IMR-90 (cell line): ENCODE results near the gene MYOM1. TPM values are rescaled to one million over a fixed set of nuclear protein-coding genes. Genes with fewer than 3 reads are reported as not detected.

Experiments used
- ATAC-seq: fragments of 200-7000 bp; cut with Tn5 transposase; 2 replicates; pipeline ENCODE4 v1.9.1; 2020; ENCODE audit warnings: low read depth, mild to moderate bottlenecking, moderate library complexity
- BruUV-seq: library from RNA; stranded (reverse); fragments of 400-500 nt; replicated peaks from 2 replicates; lab custom pipeline; 2021; lab: Mats Ljungman, UMichigan
- CTCF ChIA-PET: fragments of 300-600 bp; formaldehyde crosslinking; extraction: SDS; loops from one replicate; lab custom pipeline; 2021; ENCODE audit warnings: antibody characterized with exemption; lab: Yijun Ruan, JAX
- POLR2A ChIA-PET: fragments of 300-600 bp; sonication (Branson Sonifier 250); formaldehyde crosslinking; loops from one replicate; lab custom pipeline; 2022; ENCODE audit warnings: antibody characterized with exemption; ENCODE audit not compliant: unreplicated experiment; lab: Charles Lee
- DNase-seq: peaks from one replicate; pipeline ENCODE4 v3.0.0; 2013
- H2AFZ ChIP-seq: replicated peaks from 2 replicates; pipeline ENCODE3; 2013; ENCODE audit warnings: low read length, mild to moderate bottlenecking; ENCODE audit not compliant: poor library complexity
- H2AK5ac ChIP-seq: 2 replicates; pipeline ENCODE4 v1.6.1; 2013; ENCODE audit warnings: low read depth, low read length, inconsistent platforms
- H2AK9ac ChIP-seq: replicated peaks from 2 replicates; pipeline ENCODE3; 2013; ENCODE audit warnings: mild to moderate bottlenecking, low read depth, low read length, moderate library complexity; ENCODE audit not compliant: poor library complexity
- H2BK120ac ChIP-seq: 2 replicates; pipeline ENCODE4 v1.6.1; 2013; ENCODE audit warnings: low read depth, low read length, inconsistent platforms
- H2BK15ac ChIP-seq: 3 replicates; pipeline ENCODE4 v1.6.1; 2013; ENCODE audit warnings: low read depth, low read length, inconsistent platforms
- H2BK20ac ChIP-seq: 2 replicates; pipeline ENCODE4 v1.6.1; 2013; ENCODE audit warnings: low read depth, mild to moderate bottlenecking, inconsistent platforms, low read length, moderate library complexity
- H2BK5ac ChIP-seq: 2 replicates; pipeline ENCODE4 v1.6.1; 2013; ENCODE audit warnings: mild to moderate bottlenecking, low read depth, low read length, inconsistent platforms; ENCODE audit not compliant: poor library complexity, severe bottlenecking
- H3K14ac ChIP-seq: replicated peaks from 2 replicates; pipeline ENCODE4 v1.6.1; 2013; ENCODE audit warnings: low read depth, low read length, inconsistent platforms
- H3K18ac ChIP-seq: 2 replicates; pipeline ENCODE4 v1.6.1; 2013; ENCODE audit warnings: low read depth, low read length, control low read depth
- H3K23ac ChIP-seq: 2 replicates; pipeline ENCODE4 v1.6.1; 2013; ENCODE audit warnings: low read depth, low read length, inconsistent platforms
- H3K27ac ChIP-seq: 2 replicates; pipeline ENCODE4 v1.5.1; 2013; ENCODE audit warnings: mild to moderate bottlenecking, control low read depth, low read length; ENCODE audit not compliant: insufficient read depth
- H3K27me3 ChIP-seq: 2 replicates; pipeline ENCODE4 v1.6.1; 2013; ENCODE audit warnings: low read length; ENCODE audit not compliant: control insufficient read depth, insufficient read depth
- H3K36me3 ChIP-seq: 2 replicates; pipeline ENCODE4 v1.6.1; 2013; ENCODE audit warnings: low read length, mixed read lengths; ENCODE audit not compliant: control insufficient read depth, insufficient read depth
- H3K4ac ChIP-seq: 2 replicates; pipeline ENCODE4 v1.6.1; 2013; ENCODE audit warnings: low read depth, low read length, inconsistent platforms
- H3K4me1 ChIP-seq: 2 replicates; pipeline ENCODE4 v1.6.1; 2013; ENCODE audit warnings: low read length, mixed read lengths; ENCODE audit not compliant: control insufficient read depth, insufficient read depth
- H3K4me2 ChIP-seq: 2 replicates; pipeline ENCODE4 v1.6.1; 2013; ENCODE audit warnings: low read depth, mild to moderate bottlenecking, control low read depth, low read length, moderate library complexity
- H3K4me3 ChIP-seq: 2 replicates; pipeline ENCODE4 v1.5.1; 2013; ENCODE audit warnings: low read depth, mild to moderate bottlenecking, control low read depth, low read length, moderate library complexity; ENCODE audit not compliant: insufficient read depth
- H3K56ac ChIP-seq: 2 replicates; pipeline ENCODE4 v1.6.1; 2013; ENCODE audit warnings: low read length, inconsistent platforms; ENCODE audit not compliant: insufficient read depth; ENCODE audit errors: extremely low read depth
- H3K79me1 ChIP-seq, 2 experiments: 2 replicates each; pipeline ENCODE4 v1.6.1; 2013; ENCODE audit warnings: low read length in 2 of 2, inconsistent platforms in 1 of 2, low read depth in 1 of 2
- H3K9ac ChIP-seq: 2 replicates; pipeline ENCODE4 v1.6.1; 2013; ENCODE audit warnings: low read depth, low read length, control low read depth
- H3K9me1 ChIP-seq: 2 replicates; pipeline ENCODE4 v1.6.1; 2013; ENCODE audit warnings: low read length, inconsistent platforms; ENCODE audit not compliant: insufficient read depth
- H3K9me3 ChIP-seq: 2 replicates; pipeline ENCODE4 v1.6.1; 2013; ENCODE audit warnings: low read length; ENCODE audit not compliant: control insufficient read depth, insufficient read depth
- H4K20me1 ChIP-seq: 2 replicates; pipeline ENCODE4 v1.6.1; 2013; ENCODE audit warnings: low read length, inconsistent platforms; ENCODE audit not compliant: insufficient read depth
- H4K5ac ChIP-seq: 2 replicates; pipeline ENCODE4 v1.6.1; 2013; ENCODE audit warnings: mild to moderate bottlenecking, low read depth, low read length, control low read depth
- H4K8ac ChIP-seq, 2 experiments: 2 replicates each; pipeline ENCODE4 v1.6.1; 2013; ENCODE audit warnings: low read depth in 2 of 2, low read length in 2 of 2, control low read depth in 1 of 2, inconsistent platforms in 1 of 2
- H4K91ac ChIP-seq: 2 replicates; pipeline ENCODE4 v1.6.1; 2013; ENCODE audit warnings: low read depth, low read length, inconsistent platforms; ENCODE audit not compliant: insufficient read depth
- BHLHE40 ChIP-seq: fragments of 150-350 bp; IDR thresholded peaks from 2 replicates; pipeline ENCODE4 v1.6.1; 2016; ENCODE audit warnings: mild to moderate bottlenecking, low read depth, low read length
- CEBPB ChIP-seq: IDR thresholded peaks from 2 replicates; pipeline ENCODE4 v1.6.1; 2012; ENCODE audit warnings: low read depth, low read length, improper control_type of control experiment
- CHD1 ChIP-seq: IDR thresholded peaks from 2 replicates; pipeline ENCODE4 v1.6.1; 2012; ENCODE audit warnings: low read depth, low read length, improper control_type of control experiment
- CTCF ChIP-seq: conservative IDR thresholded peaks from 2 replicates; pipeline ENCODE4 v1.5.1; 2012; ENCODE audit warnings: mild to moderate bottlenecking, low read depth, low read length, improper control_type of control experiment
- ELK1 ChIP-seq: fragments of 150-350 bp; IDR thresholded peaks from 2 replicates; pipeline ENCODE4 v1.6.1; 2016; ENCODE audit warnings: low read depth, mild to moderate bottlenecking, low read length, moderate library complexity, borderline replicate concordance
- FOS ChIP-seq: fragments of 150-350 bp; IDR thresholded peaks from 2 replicates; pipeline ENCODE4 v1.6.1; 2016; ENCODE audit warnings: low read depth, low read length
- MAZ ChIP-seq: IDR thresholded peaks from 2 replicates; pipeline ENCODE4 v1.6.1; 2012; ENCODE audit warnings: low read depth, mild to moderate bottlenecking, low read length, improper control_type of control experiment, moderate library complexity, borderline replicate concordance
- MXI1 ChIP-seq: IDR thresholded peaks from 2 replicates; pipeline ENCODE4 v1.6.1; 2012; ENCODE audit warnings: low read depth, mild to moderate bottlenecking, low read length, moderate library complexity, borderline replicate concordance
- NFE2L2 ChIP-seq: fragments of 150-350 bp; IDR thresholded peaks from 2 replicates; pipeline ENCODE4 v1.6.1; 2016; ENCODE audit warnings: low read depth, mild to moderate bottlenecking, low read length
- POLR2A ChIP-seq: IDR thresholded peaks from 2 replicates; pipeline ENCODE4 v1.6.1; 2012; ENCODE audit warnings: mild to moderate bottlenecking, low read depth, low read length
- RAD21 ChIP-seq: IDR thresholded peaks from 2 replicates; pipeline ENCODE4 v1.6.1; 2012; ENCODE audit warnings: low read length, improper control_type of control experiment
- RCOR1 ChIP-seq: IDR thresholded peaks from 2 replicates; pipeline ENCODE4 v1.6.1; 2012; ENCODE audit warnings: mild to moderate bottlenecking, low read length, improper control_type of control experiment; ENCODE audit not compliant: insufficient replicate concordance
- RFX5 ChIP-seq: IDR thresholded peaks from 2 replicates; pipeline ENCODE4 v1.8.0; 2012; ENCODE audit warnings: low read depth, mild to moderate bottlenecking, low read length, moderate library complexity
- SMC3 ChIP-seq: fragments of 150-350 bp; IDR thresholded peaks from 2 replicates; pipeline ENCODE4 v1.6.1; 2016; ENCODE audit warnings: low read depth, mild to moderate bottlenecking, antibody characterized with exemption, low read length, moderate library complexity
- USF2 ChIP-seq: fragments of 150-350 bp; IDR thresholded peaks from 2 replicates; pipeline ENCODE4 v1.6.1; 2017; ENCODE audit warnings: mild to moderate bottlenecking, antibody characterized with exemption, low read length, low read depth
- WGBS, 2 experiments: methylation state at CpG; one replicate each; pipeline versions ENCODE4 v1.1.5 to v1.1.7; 2013; ENCODE audit warnings: missing lambda C conversion rate in 2 of 2; ENCODE audit not compliant: insufficient read length in 1 of 2; ENCODE audit errors: extremely low coverage in 2 of 2; 5-methylcytosine and 5-hydroxymethylcytosine counted together
- dilution Hi-C: fragments of 300-500 bp; cut with HindIII; formaldehyde crosslinking; loops from one replicate; pipeline ENCODE4 v1.14.3; 2018; ENCODE audit warnings: low sequenced_read_pairs; ENCODE audit not compliant: unreplicated experiment
- in situ Hi-C: fragments of 300-500 bp; cut with MboI; formaldehyde crosslinking; loops from 3 replicates; pipeline ENCODE4 v1.14.3; 2019; ENCODE audit warnings: low sequenced_read_pairs, inconsistent platforms, mixed read lengths
- intact Hi-C: fragments of 100-400 bp; cut with micrococcal nuclease; formaldehyde crosslinking; loops from 2 replicates; pipeline ENCODE4 v1.10.0; 2022
- polyA plus RNA-seq, 3 experiments: library from polyadenylated mRNA; depleted of rRNA; stranded (reverse); fragments of >200 nt; gene quantifications; 2 replicates each; pipeline ENCODE4 v1.2.3, GENCODE V29; 2012; ENCODE audit warnings: low replicate concordance in 1 of 3
- total RNA-seq: library from RNA; depleted of rRNA; stranded (reverse); fragments of >200 nt; gene quantifications from 2 replicates; pipeline ENCODE4 v1.2.3, GENCODE V29; 2012

MYOM1 gene
- total and polyA plus RNA-seq, 2 of the 4 experiments (the other 2 are of a cell fraction), result under 0.01 to 0.10 TPM

GRCh38 chr18:3180325-3180724 lies 39.4 kb downstream of the MYOM1 start:
- H3K4me2 ChIP-seq, result peak overlapping the region; percentile 50; the same call in 1 of the 2 replicates
- H3K79me1 ChIP-seq, result no peaks in the 10 kb centered on the region
- ATAC-seq (peak; percentile 81), DNase-seq (peak; percentile 28)
- intact Hi-C loops (no loop called here), in situ Hi-C loops (no loop called here), dilution Hi-C loops (no loop called here)
- ChIA-PET POLR2A (no interaction called here), CTCF (interaction anchor here (0.5 to 1.1 kb wide), 4 partner anchors 11 to 678 kb away, joined by 3 to 6 read pairs (median 4); no protein-coding TSS in a partner anchor)
- no peak overlapping the region for H3K56ac ChIP-seq
- no peak overlapping the region for H4K91ac ChIP-seq
- no peak overlapping the region for H3K27ac ChIP-seq
- no peaks in the 10 kb centered on the region for H3K36me3 ChIP-seq
- H3K14ac ChIP-seq, result no peak overlapping the region
- H2AK9ac ChIP-seq, result no peak overlapping the region
- H3K9me1 ChIP-seq, result no peaks in the 10 kb centered on the region; the same call in 1 of the 2 replicates
- no peaks in the 10 kb centered on the region; the same call in 1 of the 2 replicates for H3K27me3 ChIP-seq
- H4K8ac ChIP-seq, result no peak overlapping the region
- H2AFZ ChIP-seq, result no peak overlapping the region
- TF ChIP-seq ELK1 (no peak), RCOR1 (no peak), RFX5 (no peak), CTCF (no peak), BHLHE40 (no peak), CHD1 (no peak), CEBPB (no peak), MXI1 (no peak), MAZ (no peak), USF2 (no peak), SMC3 (no peak), POLR2A (no peak), FOS (no peak), RAD21 (no peak), NFE2L2 (no peak)
- H3K4ac ChIP-seq, result no peak overlapping the region
- H3K23ac ChIP-seq, result no peak overlapping the region
- H2BK15ac ChIP-seq, result no peak overlapping the region
- no peak overlapping the region for H3K4me3 ChIP-seq
- no peaks in the 10 kb centered on the region for H3K9me3 ChIP-seq
- H3K9ac ChIP-seq, result no peak overlapping the region
- H4K20me1 ChIP-seq, result no peaks in the 10 kb centered on the region
- no peak overlapping the region for H2BK120ac ChIP-seq
- H2AK5ac ChIP-seq, result no peak overlapping the region
- H4K5ac ChIP-seq, result no peak overlapping the region
- H2BK20ac ChIP-seq, result no peak overlapping the region
- H2BK5ac ChIP-seq, result no peak overlapping the region
- no peak overlapping the region for H3K18ac ChIP-seq
- peaks cover 5% of the 10 kb centered on the region for H3K4me1 ChIP-seq
- no TSS peak for BruUV-seq
- no CpG with 5 or more reads among the region's 2 CpGs for WGBS, 2 experiments
